A549 (cell line): Measurements from ENCODE around the gene GAA. TPM values are rescaled to one million over a fixed set of nuclear protein-coding genes. Genes with fewer than 3 reads are reported as not detected.

Experiments used
- ATAC-seq, 2 experiments: fragments of 200-7000 bp in 1 of 2; fragments of >200 bp in 1 of 2; cut with Nextera tagmentation in 1 of 2; cut with Tn5 transposase in 1 of 2; 3 replicates each; pipeline versions ENCODE4 v1.8.0 to v1.9.1; 2018 to 2020; ENCODE audit warnings: mild to moderate bottlenecking in 1 of 2, moderate library complexity in 1 of 2
- CTCF ChIA-PET: fragments of 300-600 bp; sonication (Branson Sonifier 250); formaldehyde crosslinking; extraction: SDS; loops from one replicate; lab custom pipeline; 2021; ENCODE audit warnings: antibody characterized with exemption, inconsistent platforms; lab: Yijun Ruan, JAX
- POLR2A ChIA-PET: fragments of 350-600 bp; formaldehyde crosslinking; extraction: SDS; loops from one replicate; lab custom pipeline; 2021; ENCODE audit warnings: antibody characterized with exemption, inconsistent platforms; lab: Yijun Ruan, JAX
- DNase-seq, 2 experiments: peaks; one replicate each; pipeline versions ENCODE4 v3.0.0 to v3.0.0-alpha.2; 2011 to 2016; ENCODE audit warnings: low read depth in 1 of 2, low spot score in 1 of 2
- FAIRE-seq: peaks from 2 replicates; lab custom pipeline; 2011; peaks lifted over from hg19 to GRCh38; lab: Jason Lieb, UNC
- H3K27ac ChIP-seq, 2 experiments: fragments of >200 bp; sonication (Bioruptor Twin); formaldehyde crosslinking; 3 replicates each; pipeline ENCODE4 v1.5.1; 2016 to 2017
- H3K4me1 ChIP-seq: fragments of >200 bp; sonication (Bioruptor Twin); formaldehyde crosslinking; 3 replicates; pipeline ENCODE4 v1.6.1; 2016
- H3K4me2 ChIP-seq: fragments of >200 bp; sonication (Bioruptor Twin); formaldehyde crosslinking; 3 replicates; pipeline ENCODE4 v1.6.1; 2016
- H3K4me3 ChIP-seq: fragments of >200 bp; sonication (Bioruptor Twin); formaldehyde crosslinking; 3 replicates; pipeline ENCODE4 v1.5.1; 2016
- H3K9me3 ChIP-seq: fragments of >200 bp; sonication (Bioruptor Twin); formaldehyde crosslinking; 3 replicates; pipeline ENCODE4 v1.6.1; 2016
- CBX2 ChIP-seq: fragments of 200-600 bp; sonication (generic); IDR thresholded peaks from 2 replicates; pipeline ENCODE4 v1.6.1; 2016; ENCODE audit warnings: low read depth, mild to moderate bottlenecking, borderline replicate concordance
- CBX8 ChIP-seq: fragments of 200-600 bp; sonication (generic); IDR thresholded peaks from 2 replicates; pipeline ENCODE4 v1.6.1; 2016
- CEBPB ChIP-seq, 2 experiments: fragments of >200 bp in 1 of 2; sonication (Bioruptor Twin) in 1 of 2; formaldehyde crosslinking in 1 of 2; IDR thresholded peaks; 2 replicates each; pipeline ENCODE4 v1.6.1; 2012 to 2016
- CHD2 ChIP-seq: fragments of 150-350 bp; IDR thresholded peaks from 2 replicates; pipeline ENCODE4 v1.6.1; 2014; ENCODE audit warnings: low read length; ENCODE audit not compliant: partially characterized antibody
- CHD4 ChIP-seq: fragments of 200-600 bp; sonication (generic); IDR thresholded peaks from 2 replicates; pipeline ENCODE4 v1.6.1; 2016; ENCODE audit warnings: antibody characterized with exemption, mild to moderate bottlenecking, borderline replicate concordance
- ESRRA ChIP-seq: fragments of 150-350 bp; IDR thresholded peaks from 2 replicates; pipeline ENCODE4 v1.6.1; 2014; ENCODE audit warnings: mild to moderate bottlenecking, low read length, borderline replicate concordance
- FOSB ChIP-seq: fragments of 250-450 bp; sonication (Bioruptor Pico); IDR thresholded peaks from 2 replicates; pipeline ENCODE4 v1.5.0; 2020; ENCODE audit warnings: mild to moderate bottlenecking, moderate library complexity
- FOXS1 ChIP-seq: fragments of 250-450 bp; sonication (Bioruptor Pico); IDR thresholded peaks from 2 replicates; pipeline ENCODE4 v1.5.0; 2020; ENCODE audit warnings: mild to moderate bottlenecking, moderate library complexity
- GATA3 ChIP-seq: IDR thresholded peaks from 2 replicates; pipeline ENCODE4 v1.6.1; 2012; ENCODE audit warnings: borderline replicate concordance
- HDAC2 ChIP-seq: fragments of 200-600 bp; sonication (generic); IDR thresholded peaks from 2 replicates; pipeline ENCODE4 v1.6.1; 2016
- HOXB13 ChIP-seq: fragments of 250-450 bp; sonication (Bioruptor Pico); IDR thresholded peaks from 2 replicates; pipeline ENCODE4 v1.5.0; 2020; ENCODE audit warnings: low read depth, mild to moderate bottlenecking, moderate library complexity
- HOXB5 ChIP-seq: fragments of 250-450 bp; sonication (Bioruptor Pico); IDR thresholded peaks from 2 replicates; pipeline ENCODE4 v1.5.0; 2020; ENCODE audit warnings: mild to moderate bottlenecking, moderate library complexity
- JUN ChIP-seq, 2 experiments: fragments of >200 bp; sonication (Bioruptor Twin); formaldehyde crosslinking; IDR thresholded peaks; 2 replicates in 1 of 2; 3 replicates in 1 of 2; pipeline ENCODE4 v1.6.1; 2016 to 2017
- KDM1A ChIP-seq: fragments of 200-600 bp; sonication (generic); IDR thresholded peaks from 2 replicates; pipeline ENCODE4 v1.6.1; 2016; ENCODE audit warnings: low read depth, mild to moderate bottlenecking
- MAFK ChIP-seq: fragments of 450-650 bp; IDR thresholded peaks from 2 replicates; pipeline ENCODE4 v1.6.1; 2014; ENCODE audit not compliant: partially characterized antibody
- NPAS2 ChIP-seq: fragments of 250-450 bp; sonication (Bioruptor Pico); IDR thresholded peaks from 2 replicates; pipeline ENCODE4 v1.8.0; 2022; ENCODE audit warnings: mild to moderate bottlenecking, moderate library complexity, borderline replicate concordance
- NR3C1 ChIP-seq: fragments of >200 bp; sonication (Bioruptor Twin); formaldehyde crosslinking; IDR thresholded peaks from 3 replicates; pipeline ENCODE4 v1.6.1; 2017
- POLR2A ChIP-seq: IDR thresholded peaks from 2 replicates; pipeline ENCODE4 v1.6.1; 2012; ENCODE audit warnings: mild to moderate bottlenecking, low read length
- RAD21 ChIP-seq, 2 experiments: fragments of >200 bp in 1 of 2; sonication (Bioruptor Twin) in 1 of 2; formaldehyde crosslinking in 1 of 2; IDR thresholded peaks in 1 of 2; conservative IDR thresholded peaks in 1 of 2; 2 replicates in 1 of 2; 3 replicates in 1 of 2; pipeline ENCODE4 v1.6.1; 2012 to 2018; ENCODE audit warnings: inconsistent platforms in 1 of 2
- RNF2 ChIP-seq: fragments of 200-600 bp; sonication (generic); IDR thresholded peaks from 2 replicates; pipeline ENCODE4 v1.6.1; 2016; ENCODE audit warnings: low read depth, mild to moderate bottlenecking, antibody characterized with exemption, moderate library complexity, borderline replicate concordance
- SMC3 ChIP-seq: fragments of >200 bp; sonication (Bioruptor Twin); formaldehyde crosslinking; IDR thresholded peaks from 3 replicates; pipeline ENCODE4 v1.6.1; 2018; ENCODE audit warnings: inconsistent platforms
- ZC3H11A ChIP-seq: fragments of 450-650 bp; IDR thresholded peaks from 2 replicates; pipeline ENCODE4 v1.6.1; 2014; ENCODE audit warnings: antibody characterized with exemption, mild to moderate bottlenecking
- ZFP36 ChIP-seq: fragments of 450-650 bp; IDR thresholded peaks from 2 replicates; pipeline ENCODE4 v1.6.1; 2014; ENCODE audit warnings: borderline replicate concordance; ENCODE audit not compliant: partially characterized antibody
- ZNF302 ChIP-seq: fragments of 250-450 bp; sonication (Bioruptor Pico); IDR thresholded peaks from 2 replicates; pipeline ENCODE4 v1.9.0; 2021; ENCODE audit warnings: inconsistent platforms, mild to moderate bottlenecking, moderate library complexity
- WGBS: methylation state at CpG from one replicate; pipeline ENCODE4 v1.1.6; 2017; ENCODE audit errors: missing lambda C conversion rate; 5-methylcytosine and 5-hydroxymethylcytosine counted together
- polyA plus RNA-seq, 4 experiments: library from polyadenylated mRNA; depleted of rRNA in 3 of 4; stranded (reverse); fragments of >200 nt; fragmentation: RNase III in 1 of 4; extraction: RNeasy Plus Mini Kit Qiagen cat#74134 plus additional on column Dnase treatment in 1 of 4; gene quantifications; 2 replicates in 3 of 4; 3 replicates in 1 of 4; pipeline ENCODE4 v1.2.3, GENCODE V29; 2011 to 2017
- TF ChIP-seq, protein P1 (sequence below): IDR thresholded peaks from 2 replicates; pipeline ENCODE4 v1.6.1; 2012; ENCODE audit warnings: low read depth, borderline replicate concordance
- TF ChIP-seq, protein P2 (sequence below): IDR thresholded peaks from 2 replicates; pipeline ENCODE4 v1.6.1; 2012
- TF ChIP-seq, protein P3 (sequence below): fragments of 250-450 bp; sonication (Bioruptor Pico); IDR thresholded peaks from 2 replicates; pipeline ENCODE4 v1.5.0; 2021; ENCODE audit warnings: mild to moderate bottlenecking, moderate library complexity, borderline replicate concordance
- TF ChIP-seq, protein P4 (sequence below): fragments of 200-600 bp; sonication (generic); IDR thresholded peaks from 2 replicates; pipeline ENCODE4 v1.6.1; 2016; ENCODE audit warnings: antibody characterized with exemption, mild to moderate bottlenecking, moderate library complexity
- TF ChIP-seq, protein P5 (sequence below): fragments of 150-350 bp; IDR thresholded peaks from 2 replicates; pipeline ENCODE4 v1.6.1; 2014; ENCODE audit warnings: low read depth, mild to moderate bottlenecking, low read length
- TF ChIP-seq, protein P6 (sequence below): fragments of >200 bp; sonication (Bioruptor Twin); formaldehyde crosslinking; IDR thresholded peaks from 2 replicates; pipeline ENCODE4 v1.6.1; 2016
- TF ChIP-seq, protein P7 (sequence below): fragments of 250-450 bp; sonication (Bioruptor Pico); IDR thresholded peaks from 2 replicates; pipeline ENCODE4 v1.5.0; 2020; ENCODE audit warnings: low read depth, mild to moderate bottlenecking, moderate library complexity

Gene GAA
- polyA plus RNA-seq, 2 of the 4 experiments (the other 2 are of a cell fraction) = 5.7 to 47.4 TPM

DNA sequence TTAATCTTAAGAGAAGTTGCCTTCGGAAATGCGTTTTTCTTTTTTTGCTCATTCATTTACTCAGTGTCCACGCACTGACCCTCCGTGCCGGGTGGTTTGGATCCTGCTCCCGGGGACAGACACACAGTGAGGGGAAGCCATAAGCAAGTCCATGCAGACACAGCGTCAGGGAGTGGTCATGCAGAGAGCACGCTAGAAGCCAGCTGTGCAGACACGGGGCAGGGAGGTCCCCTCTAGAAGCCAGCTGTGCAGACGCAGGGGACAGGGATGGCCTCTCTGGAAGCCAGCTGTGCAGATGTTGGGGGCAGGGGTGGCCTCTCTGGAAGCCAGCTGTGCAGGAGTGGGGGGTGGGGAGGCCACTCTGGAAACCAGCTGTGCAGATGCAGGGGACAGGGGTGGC lies 4.8 kb downstream of the GAA start:
- DNase-seq = no peak
- H3K27ac ChIP-seq = no peak overlapping the region
- peaks cover 7% of the 10 kb centered on the region for H3K4me1 ChIP-seq
- no peak for ATAC-seq
- CTCF ChIA-PET = interaction anchor here (0.5 to 1.6 kb wide), 5 partner anchors 24 to 147 kb away, joined by 3 to 9 read pairs (median 5); no protein-coding TSS in a partner anchor
- TF ChIP-seq RAD21 (conservative IDR thresholded peaks at IDR 0.05 in 1 of 2, IDR thresholded peaks at IDR 0.05 in 1 of 2) (no peak), ZNF302 (CRISPR knock-in tag) (no peak), HOXB5 (CRISPR knock-in tag) (no peak), POLR2A (no peak), HOXB13 (CRISPR knock-in tag) (no peak), FOSB (CRISPR knock-in tag) (no peak), ZC3H11A (no peak), CBX2 (no peak), CEBPB (IDR thresholded peaks at IDR 0.05) (no peak), FOXS1 (CRISPR knock-in tag) (no peak)
- TF ChIP-seq, protein P1, sequence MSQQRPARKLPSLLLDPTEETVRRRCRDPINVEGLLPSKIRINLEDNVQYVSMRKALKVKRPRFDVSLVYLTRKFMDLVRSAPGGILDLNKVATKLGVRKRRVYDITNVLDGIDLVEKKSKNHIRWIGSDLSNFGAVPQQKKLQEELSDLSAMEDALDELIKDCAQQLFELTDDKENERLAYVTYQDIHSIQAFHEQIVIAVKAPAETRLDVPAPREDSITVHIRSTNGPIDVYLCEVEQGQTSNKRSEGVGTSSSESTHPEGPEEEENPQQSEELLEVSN = no peak
- TF ChIP-seq, protein P2, sequence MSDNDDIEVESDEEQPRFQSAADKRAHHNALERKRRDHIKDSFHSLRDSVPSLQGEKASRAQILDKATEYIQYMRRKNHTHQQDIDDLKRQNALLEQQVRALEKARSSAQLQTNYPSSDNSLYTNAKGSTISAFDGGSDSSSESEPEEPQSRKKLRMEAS = no peak
- TF ChIP-seq, protein P3, sequence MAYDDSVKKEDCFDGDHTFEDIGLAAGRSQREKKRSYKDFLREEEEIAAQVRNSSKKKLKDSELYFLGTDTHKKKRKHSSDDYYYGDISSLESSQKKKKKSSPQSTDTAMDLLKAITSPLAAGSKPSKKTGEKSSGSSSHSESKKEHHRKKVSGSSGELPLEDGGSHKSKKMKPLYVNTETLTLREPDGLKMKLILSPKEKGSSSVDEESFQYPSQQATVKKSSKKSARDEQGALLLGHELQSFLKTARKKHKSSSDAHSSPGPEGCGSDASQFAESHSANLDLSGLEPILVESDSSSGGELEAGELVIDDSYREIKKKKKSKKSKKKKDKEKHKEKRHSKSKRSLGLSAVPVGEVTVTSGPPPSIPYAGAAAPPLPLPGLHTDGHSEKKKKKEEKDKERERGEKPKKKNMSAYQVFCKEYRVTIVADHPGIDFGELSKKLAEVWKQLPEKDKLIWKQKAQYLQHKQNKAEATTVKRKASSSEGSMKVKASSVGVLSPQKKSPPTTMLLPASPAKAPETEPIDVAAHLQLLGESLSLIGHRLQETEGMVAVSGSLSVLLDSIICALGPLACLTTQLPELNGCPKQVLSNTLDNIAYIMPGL = no peak
- no peak overlapping the region for H3K4me2 ChIP-seq
- no peak overlapping the region for H3K4me3 ChIP-seq
- POLR2A ChIA-PET = no interaction called here
- FAIRE-seq = no peak
- no peaks in the 10 kb centered on the region for H3K9me3 ChIP-seq
- 86% methylated on average over 10 of the region's 10 CpGs for WGBS

DNA sequence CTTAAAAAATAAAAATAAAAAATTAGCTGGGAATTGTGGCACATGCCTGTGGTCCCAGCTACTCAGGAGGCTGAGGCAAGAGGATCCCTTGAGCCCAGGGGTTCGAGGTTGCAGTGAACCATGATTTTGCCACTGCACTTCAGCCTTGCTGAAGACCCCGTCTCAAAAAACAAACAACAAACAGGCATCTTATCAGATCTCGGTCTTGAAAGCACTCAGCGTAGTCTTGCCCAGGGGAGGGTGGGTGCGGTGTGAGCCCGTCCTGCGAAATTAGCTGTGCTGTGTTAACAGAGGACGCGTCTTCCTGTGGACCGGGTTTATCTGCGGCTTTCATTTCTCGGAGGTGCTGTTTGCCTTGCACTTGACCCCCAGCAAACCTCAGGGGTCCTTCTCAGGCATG lies 5.4 kb downstream of the GAA start:
- H3K4me2 ChIP-seq = no peak overlapping the region
- H3K4me3 ChIP-seq = no peak overlapping the region
- no peak for FAIRE-seq
- H3K9me3 ChIP-seq = no peaks in the 10 kb centered on the region
- CTCF ChIA-PET = interaction anchor here (0.5 to 1.6 kb wide), 6 partner anchors 11 to 147 kb away, joined by 3 to 9 read pairs (median 4); no protein-coding TSS in a partner anchor
- no peak for ATAC-seq
- DNase-seq = no peak
- TF ChIP-seq GATA3 = no peak
- no peak for TF ChIP-seq NPAS2 (CRISPR knock-in tag)
- no peak for TF ChIP-seq CHD2
- TF ChIP-seq SMC3 = no peak
- no peak for TF ChIP-seq CBX8
- TF ChIP-seq NR3C1 = no peak
- no peak for TF ChIP-seq CHD4
- TF ChIP-seq HOXB5 (CRISPR knock-in tag) = no peak
- no peak for TF ChIP-seq MAFK
- TF ChIP-seq HDAC2 = no peak
- TF ChIP-seq, protein P4, sequence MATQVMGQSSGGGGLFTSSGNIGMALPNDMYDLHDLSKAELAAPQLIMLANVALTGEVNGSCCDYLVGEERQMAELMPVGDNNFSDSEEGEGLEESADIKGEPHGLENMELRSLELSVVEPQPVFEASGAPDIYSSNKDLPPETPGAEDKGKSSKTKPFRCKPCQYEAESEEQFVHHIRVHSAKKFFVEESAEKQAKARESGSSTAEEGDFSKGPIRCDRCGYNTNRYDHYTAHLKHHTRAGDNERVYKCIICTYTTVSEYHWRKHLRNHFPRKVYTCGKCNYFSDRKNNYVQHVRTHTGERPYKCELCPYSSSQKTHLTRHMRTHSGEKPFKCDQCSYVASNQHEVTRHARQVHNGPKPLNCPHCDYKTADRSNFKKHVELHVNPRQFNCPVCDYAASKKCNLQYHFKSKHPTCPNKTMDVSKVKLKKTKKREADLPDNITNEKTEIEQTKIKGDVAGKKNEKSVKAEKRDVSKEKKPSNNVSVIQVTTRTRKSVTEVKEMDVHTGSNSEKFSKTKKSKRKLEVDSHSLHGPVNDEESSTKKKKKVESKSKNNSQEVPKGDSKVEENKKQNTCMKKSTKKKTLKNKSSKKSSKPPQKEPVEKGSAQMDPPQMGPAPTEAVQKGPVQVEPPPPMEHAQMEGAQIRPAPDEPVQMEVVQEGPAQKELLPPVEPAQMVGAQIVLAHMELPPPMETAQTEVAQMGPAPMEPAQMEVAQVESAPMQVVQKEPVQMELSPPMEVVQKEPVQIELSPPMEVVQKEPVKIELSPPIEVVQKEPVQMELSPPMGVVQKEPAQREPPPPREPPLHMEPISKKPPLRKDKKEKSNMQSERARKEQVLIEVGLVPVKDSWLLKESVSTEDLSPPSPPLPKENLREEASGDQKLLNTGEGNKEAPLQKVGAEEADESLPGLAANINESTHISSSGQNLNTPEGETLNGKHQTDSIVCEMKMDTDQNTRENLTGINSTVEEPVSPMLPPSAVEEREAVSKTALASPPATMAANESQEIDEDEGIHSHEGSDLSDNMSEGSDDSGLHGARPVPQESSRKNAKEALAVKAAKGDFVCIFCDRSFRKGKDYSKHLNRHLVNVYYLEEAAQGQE = no peak
- no peak for TF ChIP-seq ESRRA
- TF ChIP-seq, protein P5, sequence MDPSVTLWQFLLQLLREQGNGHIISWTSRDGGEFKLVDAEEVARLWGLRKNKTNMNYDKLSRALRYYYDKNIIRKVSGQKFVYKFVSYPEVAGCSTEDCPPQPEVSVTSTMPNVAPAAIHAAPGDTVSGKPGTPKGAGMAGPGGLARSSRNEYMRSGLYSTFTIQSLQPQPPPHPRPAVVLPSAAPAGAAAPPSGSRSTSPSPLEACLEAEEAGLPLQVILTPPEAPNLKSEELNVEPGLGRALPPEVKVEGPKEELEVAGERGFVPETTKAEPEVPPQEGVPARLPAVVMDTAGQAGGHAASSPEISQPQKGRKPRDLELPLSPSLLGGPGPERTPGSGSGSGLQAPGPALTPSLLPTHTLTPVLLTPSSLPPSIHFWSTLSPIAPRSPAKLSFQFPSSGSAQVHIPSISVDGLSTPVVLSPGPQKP = no peak
- no peak for TF ChIP-seq ZFP36
- TF ChIP-seq, protein P6, sequence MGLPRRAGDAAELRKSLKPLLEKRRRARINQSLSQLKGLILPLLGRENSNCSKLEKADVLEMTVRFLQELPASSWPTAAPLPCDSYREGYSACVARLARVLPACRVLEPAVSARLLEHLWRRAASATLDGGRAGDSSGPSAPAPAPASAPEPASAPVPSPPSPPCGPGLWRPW = no peak
- no peak for TF ChIP-seq RNF2
- no peak for TF ChIP-seq KDM1A
- TF ChIP-seq, protein P7, sequence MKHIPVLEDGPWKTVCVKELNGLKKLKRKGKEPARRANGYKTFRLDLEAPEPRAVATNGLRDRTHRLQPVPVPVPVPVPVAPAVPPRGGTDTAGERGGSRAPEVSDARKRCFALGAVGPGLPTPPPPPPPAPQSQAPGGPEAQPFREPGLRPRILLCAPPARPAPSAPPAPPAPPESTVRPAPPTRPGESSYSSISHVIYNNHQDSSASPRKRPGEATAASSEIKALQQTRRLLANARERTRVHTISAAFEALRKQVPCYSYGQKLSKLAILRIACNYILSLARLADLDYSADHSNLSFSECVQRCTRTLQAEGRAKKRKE = no peak
- TF ChIP-seq JUN (IDR thresholded peaks at IDR 0.05) = no peak
- 88% methylated on average over 12 of the region's 12 CpGs for WGBS
- H3K4me1 ChIP-seq = peaks cover 7% of the 10 kb centered on the region
- H3K27ac ChIP-seq = no peak overlapping the region
- POLR2A ChIA-PET = no interaction called here
